GM23248 (cell line): Measurements from ENCODE around the gene ZNF212. TPM values are rescaled to one million over a fixed set of nuclear protein-coding genes. Genes with fewer than 3 reads are reported as not detected.
"Not testable (repeated sequence)": the region's sequence is repeated elsewhere in the genome, so short reads cannot be mapped to it uniquely, and the experiment has no call there.

Experiments
- DNase-seq: peaks from one replicate; pipeline ENCODE4 v3.0.0-alpha.2; 2015
- H2AFZ ChIP-seq: fragments of 200-600 bp; sonication (generic); 2 replicates; pipeline ENCODE4 v1.6.1; 2016; ENCODE audit warnings: antibody characterized with exemption
- H3F3A ChIP-seq: fragments of 200-600 bp; sonication (generic); 2 replicates; pipeline ENCODE4 v1.6.1; 2016; ENCODE audit warnings: mild to moderate bottlenecking, antibody characterized with exemption, mixed run types; ENCODE audit not compliant: insufficient read depth
- H3K27ac ChIP-seq: fragments of 200-600 bp; sonication (generic); 2 replicates; pipeline ENCODE4 v1.5.1; 2016; ENCODE audit warnings: mild to moderate bottlenecking
- H3K27me3 ChIP-seq: fragments of 200-600 bp; sonication (generic); replicated peaks from 2 replicates; pipeline ENCODE4 v1.6.1; 2016; ENCODE audit warnings: mild to moderate bottlenecking; ENCODE audit not compliant: insufficient read depth
- H3K36me3 ChIP-seq: fragments of 200-600 bp; sonication (generic); 2 replicates; pipeline ENCODE4 v1.6.1; 2016; ENCODE audit warnings: low read depth, mild to moderate bottlenecking
- H3K4me1 ChIP-seq: fragments of 200-600 bp; sonication (generic); 2 replicates; pipeline ENCODE4 v1.6.1; 2016; ENCODE audit warnings: mild to moderate bottlenecking; ENCODE audit not compliant: insufficient read depth
- H3K4me2 ChIP-seq: fragments of 200-600 bp; sonication (generic); one replicate; pipeline ENCODE4 v1.6.1; 2016; ENCODE audit warnings: mild to moderate bottlenecking; ENCODE audit not compliant: unreplicated experiment
- H3K4me3 ChIP-seq: fragments of 200-600 bp; sonication (generic); 2 replicates; pipeline ENCODE4 v1.5.1; 2016; ENCODE audit warnings: mild to moderate bottlenecking
- H3K79me2 ChIP-seq: fragments of 200-600 bp; sonication (generic); 2 replicates; pipeline ENCODE4 v1.6.1; 2016; ENCODE audit warnings: mild to moderate bottlenecking; ENCODE audit not compliant: insufficient read depth
- H3K9ac ChIP-seq: fragments of 200-600 bp; sonication (generic); 2 replicates; pipeline ENCODE4 v1.6.1; 2016; ENCODE audit warnings: mild to moderate bottlenecking
- H3K9me2 ChIP-seq: fragments of 200-600 bp; sonication (generic); 2 replicates; pipeline ENCODE4 v1.6.1; 2016; ENCODE audit warnings: mixed run types, mild to moderate bottlenecking, moderate library complexity; ENCODE audit not compliant: insufficient read depth
- H3K9me3 ChIP-seq: fragments of 200-600 bp; sonication (generic); one replicate; pipeline ENCODE4 v1.6.1; 2017; ENCODE audit warnings: low read depth
- H4K20me1 ChIP-seq: fragments of 200-600 bp; sonication (generic); 2 replicates; pipeline ENCODE4 v1.6.0; 2016; ENCODE audit not compliant: insufficient read depth
- EZH2 ChIP-seq: fragments of 200-600 bp; sonication (generic); IDR thresholded peaks from 2 replicates; pipeline ENCODE4 v1.6.1; 2018; ENCODE audit warnings: antibody characterized with exemption, mild to moderate bottlenecking; ENCODE audit not compliant: insufficient read depth, poor library complexity, severe bottlenecking
- EZH2phosphoT487 ChIP-seq: fragments of 200-600 bp; sonication (generic); IDR thresholded peaks from 2 replicates; pipeline ENCODE4 v1.6.1; 2018; ENCODE audit warnings: antibody characterized with exemption, moderate library complexity, mild to moderate bottlenecking, low read depth; ENCODE audit not compliant: insufficient read depth
- WGBS, 2 experiments: methylation state at CpG; one replicate each; pipeline ENCODE4 v1.1.6; 2015 to 2017; ENCODE audit warnings: low lambda C conversion rate in 2 of 2, low coverage in 1 of 2; ENCODE audit errors: missing lambda C conversion rate in 2 of 2; 5-methylcytosine and 5-hydroxymethylcytosine counted together
- in situ Hi-C: fragments of 300-500 bp; cut with MboI; formaldehyde crosslinking; loops from 2 replicates; pipeline ENCODE4 v1.15.0; 2020
- polyA plus RNA-seq: library from polyadenylated mRNA; unstranded; fragments of >200 nt; fragmentation: Nextera tagmentation; extraction: Ambion mirVana; gene quantifications from 2 replicates; pipeline ENCODE4 v1.2.1, GENCODE V29; 2016
- total RNA-seq: library from RNA; depleted of rRNA; stranded (reverse); fragments of >200 nt; shearing (Covaris generic); gene quantifications from 2 replicates; pipeline ENCODE4 v1.2.3, GENCODE V29; 2014

ZNF212 gene
- total and polyA plus RNA-seq, 2 experiments from 2014 or later, result 4.1 to 5.3 TPM

GRCh38 chr7:149245744-149246143, 6.3 kb downstream of the ZNF212 start:
- 81 to 90% methylated on average over 5 of the region's 5 CpGs for WGBS, 2 experiments
- H3K4me1 ChIP-seq, result peaks cover 7% of the 10 kb centered on the region
- H3K79me2 ChIP-seq, result peaks cover 90% of the 10 kb centered on the region
- in situ Hi-C loops, result no loop called here
- H3F3A ChIP-seq, result no peaks in the 10 kb centered on the region
- H3K9ac ChIP-seq, result no peak overlapping the region
- H4K20me1 ChIP-seq, result no peaks in the 10 kb centered on the region
- TF ChIP-seq EZH2 (no peak), EZH2phosphoT487 (no peak)
- H2AFZ ChIP-seq, result no peak overlapping the region
- H3K36me3 ChIP-seq, result peaks cover 4% of the 10 kb centered on the region; the same call in 1 of the 2 replicates
- DNase-seq, result no peak
- H3K9me3 ChIP-seq, result no peaks in the 10 kb centered on the region
- no peak overlapping the region for H3K4me3 ChIP-seq
- H3K9me2 ChIP-seq, result no peaks in the 10 kb centered on the region
- H3K4me2 ChIP-seq, result no peak overlapping the region
- H3K27ac ChIP-seq, result peak overlapping the region; percentile 22; the same call in 1 of the 2 replicates
- H3K27me3 ChIP-seq, result no peaks in the 10 kb centered on the region

- Histone ChIP-seq H3K4me2 (no peak overlapping the region), H3K9me2 (no peaks in the 10 kb centered on the region), H3K9me3 (no peaks in the 10 kb centered on the region), H3K27ac (0 out of 2 replicates have a peak overlapping the region, but pooled peaks have one; percentile 33), H3K79me2 (peaks cover 59% of the 10 kb centered on the region), H3F3A (no peaks in the 10 kb centered on the region), H3K4me1 (no peaks in the 10 kb centered on the region), H2AFZ (no peak overlapping the region), H3K4me3 (no peak overlapping the region), H4K20me1 (no peaks in the 10 kb centered on the region), H3K9ac (no peak overlapping the region), H3K36me3 (peaks cover 28% of the 10 kb centered on the region; the same call in 1 of the 2 replicates), H3K27me3 (no peaks in the 10 kb centered on the region)
- no peak for DNase-seq
- 57 to 78% methylated on average over 3 of the region's 3 CpGs for WGBS, 2 experiments
- TF ChIP-seq EZH2 (no peak), EZH2phosphoT487 (no peak)
- in situ Hi-C loops, result no loop called here
These were observed 9.3 kb downstream of the ZNF212 start for GRCh38 chr7:149248777-149249176.

GRCh38 chr7:149250151-149250550, 10.7 kb downstream of the ZNF212 start:
- H3K4me1 ChIP-seq, in situ Hi-C loops, DNase-seq, H3F3A ChIP-seq, H3K9me3 ChIP-seq, H3K27ac ChIP-seq, H3K9me2 ChIP-seq, H3K9ac ChIP-seq, H2AFZ ChIP-seq, H3K4me3 ChIP-seq, H3K27me3 ChIP-seq, H4K20me1 ChIP-seq, H3K4me2 ChIP-seq: not testable (repeated sequence)
- WGBS, 2 experiments, result 96 to 99% methylated on average over 15 to 18 of the region's 18 CpGs
- H3K79me2 ChIP-seq, result peaks cover 46% of the 10 kb centered on the region
- peaks cover 28% of the 10 kb centered on the region; the same call in 1 of the 2 replicates for H3K36me3 ChIP-seq

- Histone ChIP-seq H3K36me3 (peaks cover 28% of the 10 kb centered on the region; the same call in 1 of the 2 replicates), H3K79me2 (peaks cover 32% of the 10 kb centered on the region)
- in situ Hi-C loops, DNase-seq, H3K4me2 ChIP-seq, H3K27ac ChIP-seq, H3F3A ChIP-seq, H3K9me3 ChIP-seq, H3K4me1 ChIP-seq, H3K9ac ChIP-seq, H3K27me3 ChIP-seq, H3K9me2 ChIP-seq, H3K4me3 ChIP-seq, H4K20me1 ChIP-seq, H2AFZ ChIP-seq: not testable (repeated sequence)
- 84 to 86% methylated on average over 10 of the region's 10 CpGs for WGBS, 2 experiments
These were observed 12.1 kb downstream of the ZNF212 start for GRCh38 chr7:149251518-149251917.

DNA sequence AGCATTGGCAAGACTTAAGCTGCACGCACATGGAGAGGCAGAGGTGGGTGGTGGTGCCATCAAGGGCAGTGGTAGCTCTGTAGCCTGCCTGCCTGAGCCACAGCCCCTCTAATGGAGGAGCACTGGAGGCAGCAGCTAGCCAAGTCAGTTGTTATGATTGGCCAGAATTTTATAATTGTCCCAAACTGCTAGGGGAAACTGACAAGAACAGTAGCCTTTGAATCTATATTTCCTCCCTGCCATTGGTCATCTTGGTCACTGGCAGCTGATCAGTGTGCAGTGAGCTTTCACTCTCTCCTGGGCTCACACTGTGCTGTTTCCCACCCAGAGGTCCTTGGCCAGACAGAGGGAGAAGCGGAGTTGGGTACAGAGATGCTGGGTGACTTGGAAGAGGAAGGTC, 12.9 kb downstream of the ZNF212 start:
- Histone ChIP-seq H3K9me2 (no peaks in the 10 kb centered on the region), H3K4me2 (no peak overlapping the region), H3K36me3 (peaks cover 28% of the 10 kb centered on the region; the same call in 1 of the 2 replicates), H3K9me3 (no peaks in the 10 kb centered on the region), H3K4me1 (peaks cover 5% of the 10 kb centered on the region), H3F3A (peaks cover 13% of the 10 kb centered on the region), H2AFZ (no peak overlapping the region), H4K20me1 (no peaks in the 10 kb centered on the region), H3K4me3 (no peak overlapping the region), H3K27ac (no peak overlapping the region), H3K27me3 (no peaks in the 10 kb centered on the region), H3K79me2 (peaks cover 23% of the 10 kb centered on the region), H3K9ac (no peak overlapping the region)
- TF ChIP-seq EZH2 (no peak), EZH2phosphoT487 (no peak)
- 100% methylated on average over 2 of the region's 2 CpGs for WGBS, 2 experiments
- DNase-seq, result no peak
- in situ Hi-C loops, result no loop called here
